HEK293 (cell line): ENCODE measurements around the gene EEF2K.

ENCODE experiments used
- CTCF ChIP-seq: fragments of 450-650 bp; formaldehyde crosslinking; IDR thresholded peaks from 2 replicates; pipeline ENCODE4 v1.5.1; 2016; ENCODE audit warnings: missing biosample characterization, missing genetic modification characterization
- MEIS1 ChIP-seq: sonication (generic); formaldehyde crosslinking; IDR thresholded peaks from 2 replicates; pipeline ENCODE4 v1.8.1; 2022; ENCODE audit warnings: missing genetic modification reagents, mild to moderate bottlenecking, borderline replicate concordance
- PATZ1 ChIP-seq: fragments of 450-650 bp; formaldehyde crosslinking; IDR thresholded peaks from 2 replicates; pipeline ENCODE4 v1.5.1; 2016; ENCODE audit warnings: missing biosample characterization, missing genetic modification characterization
- RBAK ChIP-seq: fragments of 450-650 bp; formaldehyde crosslinking; IDR thresholded peaks from 2 replicates; pipeline ENCODE4 v1.5.1; 2016; ENCODE audit warnings: missing biosample characterization, missing genetic modification characterization
- REPIN1 ChIP-seq: fragments of 450-650 bp; formaldehyde crosslinking; IDR thresholded peaks from 2 replicates; pipeline ENCODE4 v1.5.1; 2017; ENCODE audit warnings: missing biosample characterization, missing genetic modification characterization, low read depth
- TSHZ1 ChIP-seq: fragments of 450-650 bp; formaldehyde crosslinking; IDR thresholded peaks from 2 replicates; pipeline ENCODE4 v1.5.1; 2016; ENCODE audit warnings: missing biosample characterization, missing genetic modification characterization, borderline replicate concordance
- YY1 ChIP-seq: fragments of 450-650 bp; formaldehyde crosslinking; IDR thresholded peaks from 2 replicates; pipeline ENCODE4 v1.5.1; 2018; ENCODE audit warnings: missing biosample characterization, missing genetic modification characterization
- ZBTB1 ChIP-seq: fragments of 450-650 bp; formaldehyde crosslinking; IDR thresholded peaks from 2 replicates; pipeline ENCODE4 v1.5.1; 2016; ENCODE audit warnings: missing biosample characterization, missing genetic modification characterization
- ZNF214 ChIP-seq: fragments of 450-650 bp; formaldehyde crosslinking; IDR thresholded peaks from 2 replicates; pipeline ENCODE4 v1.5.1; 2017; ENCODE audit warnings: missing biosample characterization, mild to moderate bottlenecking, missing genetic modification characterization, borderline replicate concordance
- ZNF302 ChIP-seq: fragments of 450-650 bp; formaldehyde crosslinking; IDR thresholded peaks from 2 replicates; pipeline ENCODE4 v1.5.1; 2016; ENCODE audit warnings: missing biosample characterization, missing genetic modification characterization, low read depth
- ZNF449 ChIP-seq: fragments of 450-650 bp; formaldehyde crosslinking; IDR thresholded peaks from 2 replicates; pipeline ENCODE4 v1.5.1; 2017; ENCODE audit warnings: missing biosample characterization, mild to moderate bottlenecking, missing genetic modification characterization, moderate library complexity
- ZNF658 ChIP-seq: fragments of 450-650 bp; formaldehyde crosslinking; IDR thresholded peaks from 2 replicates; pipeline ENCODE4; 2016; ENCODE audit warnings: missing biosample characterization, missing genetic modification characterization

- TF ChIP-seq TSHZ1 (tag by site-specific recombination) (no peak), ZNF214 (tag by site-specific recombination) (no peak), CTCF (no peak), PATZ1 (tag by site-specific recombination) (no peak), ZNF658 (tag by site-specific recombination) (no peak), ZNF302 (tag by site-specific recombination) (no peak), REPIN1 (no peak), YY1 (no peak), ZNF449 (tag by site-specific recombination) (no peak), RBAK (tag by site-specific recombination) (no peak), ZBTB1 (tag by site-specific recombination) (no peak), MEIS1 (no peak)
Observed at GRCh38 chr16:22311520-22311919, 105.4 kb downstream of the EEF2K start.
